M059J (cell line): ENCODE data around the gene RNF121. TPM values are rescaled to one million over a fixed set of nuclear protein-coding genes. Genes with fewer than 3 reads are reported as not detected.
A peak's percentile ranks its signal among the peaks of the same experiment; 100 is the strongest.
"Not testable (repeated sequence)": the region's sequence is repeated elsewhere in the genome, so short reads cannot be mapped to it uniquely, and the experiment has no call there.

Experiments used
- DNase-seq: peaks from one replicate; pipeline ENCODE4 v3.0.0-alpha.2; 2012; ENCODE audit warnings: low read depth
- total RNA-seq: library from RNA; depleted of rRNA; stranded (reverse); fragments of >200 nt; shearing (Covaris generic); gene quantifications from 2 replicates; pipeline ENCODE4 v1.2.3, GENCODE V29; 2014; rRNA removed

Gene RNF121
- total RNA-seq = 30.8 and 33.4 TPM in 2 replicates

DNA sequence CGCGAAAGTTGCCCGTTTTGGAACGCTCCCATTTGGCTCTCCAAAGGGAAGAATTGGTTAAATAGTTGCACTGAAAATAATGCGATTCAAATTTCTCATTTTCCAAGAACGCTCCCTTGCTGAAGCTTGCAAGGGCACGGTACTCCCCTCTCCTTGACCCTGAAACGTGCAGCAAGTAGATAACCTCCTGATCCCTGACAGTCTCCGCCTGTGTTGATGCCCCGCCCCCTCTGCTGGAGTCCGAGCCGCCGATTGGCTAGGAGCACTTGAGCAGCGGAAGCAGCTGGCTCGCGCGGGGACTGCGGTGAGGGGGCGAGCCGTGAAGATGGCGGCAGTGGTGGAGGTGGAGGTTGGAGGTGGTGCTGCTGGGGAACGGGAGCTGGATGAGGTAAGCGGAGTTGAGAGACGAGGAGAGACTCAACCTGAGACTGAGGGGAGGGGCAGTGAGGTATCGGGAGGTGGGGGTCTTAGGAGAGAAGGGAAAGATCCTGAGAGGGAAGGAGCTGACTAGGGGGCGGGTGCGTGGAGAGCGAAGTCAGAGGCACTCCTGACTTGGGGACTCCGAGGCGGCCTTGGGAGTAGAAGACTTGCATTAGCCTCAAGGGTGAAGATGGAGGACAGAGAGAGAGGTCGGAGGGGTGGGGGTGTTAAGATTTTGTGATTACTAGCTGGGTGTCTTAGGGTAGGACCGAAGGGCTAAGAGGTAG is at the start of gene RNF121:
TSS of gene RNF121 (plus strand) at position 310 of the 707 bp plus-strand sequence. CDS start at position 326, 16 bp downstream.
- peak; percentile 95 for DNase-seq

DNA sequence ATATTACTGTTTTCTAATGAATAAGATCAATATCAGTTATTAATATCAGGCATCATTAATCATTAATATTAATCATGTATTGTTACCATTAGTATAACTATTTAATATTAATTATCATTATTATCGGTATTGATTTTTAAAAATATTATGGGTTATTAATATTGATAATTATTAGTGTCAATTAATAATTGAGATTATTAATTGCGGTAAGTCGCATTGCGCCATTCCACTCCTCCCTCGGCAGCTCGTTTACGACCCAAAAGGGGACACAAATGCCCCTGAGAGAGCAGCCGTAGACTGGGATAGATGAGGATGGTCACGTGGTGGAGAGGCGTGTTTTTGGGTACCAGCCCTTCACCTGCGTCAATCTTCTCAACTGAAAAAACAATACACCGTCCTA is 43.0 kb upstream of the RNF121 start:
- DNase-seq = not testable (repeated sequence)

DNA sequence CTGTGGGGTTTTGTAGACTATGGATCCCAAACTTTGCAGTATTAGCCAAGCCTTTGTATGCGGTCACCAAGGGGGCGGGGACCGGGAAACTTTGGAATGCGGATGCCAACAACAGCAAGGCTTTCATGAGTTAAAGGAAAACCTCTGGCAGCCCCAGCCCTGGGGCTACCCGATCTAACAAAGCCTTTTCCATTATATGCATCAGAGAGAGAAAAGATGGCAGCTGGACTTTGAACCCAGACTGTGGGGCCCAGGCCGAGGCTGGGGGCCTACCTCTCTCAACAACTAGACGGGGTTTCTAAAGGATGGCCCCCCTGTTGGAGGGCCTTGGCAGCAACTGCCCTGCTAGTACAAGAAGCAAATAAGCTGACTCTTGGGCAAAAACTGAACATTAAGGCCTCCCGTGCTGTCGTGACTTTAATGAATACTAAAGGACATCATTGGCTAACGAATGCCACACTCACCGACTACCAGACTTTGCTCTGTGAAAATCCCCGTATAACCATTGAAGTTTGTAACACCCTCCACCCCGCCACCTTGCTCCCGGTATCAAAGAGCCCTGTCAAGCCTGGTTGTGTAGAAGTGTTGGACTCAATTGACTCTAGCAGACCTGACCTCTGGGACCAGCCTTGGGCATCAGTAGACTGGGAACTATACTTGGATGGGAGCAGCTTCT is 40.4 kb upstream of the RNF121 start:
- DNase-seq = peak; percentile 1

DNA sequence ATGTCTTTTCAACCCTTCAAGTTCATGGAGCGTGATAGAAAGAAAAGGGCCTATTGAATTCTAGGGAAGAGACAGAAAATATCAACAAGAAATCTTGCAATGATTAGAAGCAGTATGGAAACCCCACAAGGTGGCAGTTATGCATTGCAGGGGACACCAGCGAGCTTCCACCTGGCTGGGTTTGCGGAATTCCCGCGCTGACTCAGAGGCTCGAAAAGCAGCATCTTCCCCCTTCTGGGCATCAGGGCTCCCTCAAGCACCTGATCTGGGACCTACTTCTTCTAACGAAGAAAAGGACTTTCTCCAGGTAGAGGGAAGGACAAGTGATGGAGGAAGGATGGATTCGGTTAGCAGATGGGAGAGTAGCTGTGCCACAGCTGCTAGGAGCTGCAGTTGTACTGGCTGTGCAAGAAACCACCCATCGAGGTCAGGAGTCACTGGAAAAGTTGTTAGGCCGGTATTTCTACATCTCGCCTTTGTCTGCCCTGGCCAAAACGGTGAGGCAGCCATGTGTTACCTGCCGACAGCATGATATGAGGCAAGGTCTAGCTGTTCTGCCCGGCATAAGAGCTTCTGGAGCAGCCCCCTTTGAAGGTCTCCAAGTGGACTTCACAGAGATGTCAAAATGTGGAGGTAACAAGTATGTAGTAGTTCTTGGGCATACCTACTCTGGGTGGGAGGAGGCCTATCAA is 39.5 kb upstream of the RNF121 start:
- DNase-seq = not testable (repeated sequence)

DNA sequence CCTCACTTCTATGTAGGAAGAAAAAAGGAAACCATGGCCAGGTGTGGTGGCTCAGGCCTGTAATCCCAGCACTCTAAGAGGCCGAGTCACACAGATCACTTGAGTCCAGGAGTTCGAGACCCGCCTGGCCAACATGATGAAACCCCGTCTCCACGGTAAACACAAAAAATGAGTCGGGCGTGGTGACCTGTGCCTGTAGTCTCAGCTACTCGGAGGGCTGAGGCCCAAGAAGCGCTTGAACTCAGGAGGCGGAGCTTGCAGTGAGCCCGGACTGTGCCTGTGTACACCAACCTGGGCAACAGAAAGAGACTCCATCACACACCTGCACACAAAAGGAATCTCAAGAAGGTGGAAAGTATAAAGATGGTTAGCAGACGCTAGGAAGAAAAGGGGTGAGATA is 32.9 kb upstream of the RNF121 start:
- no peak for DNase-seq

DNA sequence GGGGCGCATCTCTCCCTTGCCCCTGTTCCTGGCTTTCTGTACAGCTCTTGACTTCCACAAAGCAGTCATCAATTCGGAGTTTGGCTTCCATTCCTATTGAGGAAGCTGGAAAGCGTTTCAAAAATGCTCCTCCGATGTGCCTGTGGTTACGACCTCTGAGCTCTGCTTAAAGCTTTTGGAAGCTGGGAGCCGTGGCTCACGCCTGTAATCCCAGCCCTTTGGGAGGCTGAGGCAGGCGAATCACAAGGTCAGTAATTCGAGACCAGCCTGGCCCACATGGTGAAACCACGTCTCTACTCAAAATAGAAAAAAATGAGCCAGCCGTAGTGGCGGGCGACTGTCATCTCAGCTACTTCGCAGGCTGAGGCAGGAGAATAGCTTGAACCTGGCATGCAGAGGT is 27.7 kb upstream of the RNF121 start:
- DNase-seq = peak; percentile 46

DNA sequence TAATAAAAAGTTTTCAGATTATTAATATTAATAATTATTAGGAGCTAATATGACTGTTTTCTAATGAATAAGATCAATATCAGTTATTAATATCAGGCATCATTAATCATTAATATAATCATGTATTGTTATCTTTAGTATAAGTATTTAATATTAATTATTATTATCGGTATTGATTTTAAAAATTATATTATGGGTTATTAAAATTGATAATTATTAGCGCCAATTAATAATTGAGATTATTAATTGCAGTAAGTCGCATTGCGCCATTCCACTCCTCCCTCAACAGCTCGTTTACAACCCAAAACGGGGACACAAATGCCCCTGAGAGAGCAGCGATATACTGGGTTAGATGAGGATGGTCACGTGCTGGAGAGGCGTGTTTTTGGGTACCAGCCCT is 20.6 kb upstream of the RNF121 start:
- no peak for DNase-seq

DNA sequence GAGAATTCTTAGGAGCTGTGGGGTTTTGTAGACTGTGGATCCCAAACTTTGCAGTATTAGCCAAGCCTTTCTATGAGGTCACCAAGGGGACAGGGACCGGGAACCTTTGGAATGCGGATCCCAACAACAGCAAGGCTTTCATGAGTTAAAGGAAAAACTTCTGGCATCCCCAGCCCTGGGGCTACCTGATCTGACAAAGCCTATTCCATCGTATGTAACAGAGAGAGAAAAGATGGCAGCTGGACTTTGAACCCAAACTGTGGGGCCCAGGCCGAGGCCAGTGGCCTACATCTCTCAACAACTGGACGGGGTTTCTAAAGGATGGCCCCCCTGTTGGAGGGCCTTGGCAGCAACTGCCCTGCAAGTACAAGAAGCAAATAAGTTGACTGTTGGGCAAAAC is 18.1 kb upstream of the RNF121 start:
- not testable (repeated sequence) for DNase-seq

DNA sequence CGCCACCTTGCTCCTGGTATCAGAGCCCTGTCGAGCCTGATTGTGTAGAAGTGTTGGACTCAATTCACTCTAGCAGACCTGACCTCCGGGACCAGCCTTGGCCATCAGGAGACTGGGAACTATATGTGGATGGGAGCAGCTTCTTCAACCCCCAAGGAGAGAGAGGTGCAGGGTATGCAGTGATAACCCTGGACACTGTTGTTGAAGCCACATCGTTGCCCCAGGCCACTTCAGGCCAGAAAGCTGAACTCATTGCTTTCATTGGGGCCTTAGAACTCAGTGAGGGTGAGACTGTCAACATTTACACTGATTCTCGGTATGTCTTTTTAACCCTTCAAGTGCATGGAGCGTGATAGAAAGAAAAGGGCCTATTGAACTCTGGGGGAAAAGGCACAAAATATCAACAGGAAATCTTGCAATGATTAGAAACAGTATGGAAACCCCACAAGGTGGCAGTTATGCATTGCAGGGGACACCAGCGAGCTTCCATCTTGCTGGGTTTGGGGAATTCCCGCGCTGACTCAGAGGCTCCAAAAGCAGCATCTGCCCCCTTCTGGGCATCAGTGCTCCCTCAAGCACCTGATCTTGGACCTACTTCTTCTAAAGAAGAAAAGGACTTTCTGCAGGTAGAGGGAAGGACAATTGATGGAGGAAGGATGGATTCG is 17.4 kb upstream of the RNF121 start:
- peak; percentile 11 for DNase-seq

DNA sequence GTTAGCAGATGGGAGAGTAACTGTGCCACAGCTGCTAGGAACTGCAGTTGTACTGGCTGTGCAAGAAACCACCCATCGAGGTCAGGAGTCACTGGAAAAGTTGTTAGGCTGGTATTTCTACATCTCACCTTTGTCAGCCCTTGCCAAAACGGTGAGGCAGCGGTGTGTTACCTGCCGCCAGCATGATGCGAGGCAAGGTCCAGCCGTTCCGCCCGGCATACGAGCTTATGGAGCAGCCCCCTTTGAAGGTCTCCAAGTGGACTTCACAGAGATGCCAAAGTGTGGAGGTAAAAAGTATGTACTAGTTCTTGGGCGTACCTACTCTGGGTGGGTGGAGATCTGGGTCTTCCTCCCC is 16.9 kb upstream of the RNF121 start:
- not testable (repeated sequence) for DNase-seq

DNA sequence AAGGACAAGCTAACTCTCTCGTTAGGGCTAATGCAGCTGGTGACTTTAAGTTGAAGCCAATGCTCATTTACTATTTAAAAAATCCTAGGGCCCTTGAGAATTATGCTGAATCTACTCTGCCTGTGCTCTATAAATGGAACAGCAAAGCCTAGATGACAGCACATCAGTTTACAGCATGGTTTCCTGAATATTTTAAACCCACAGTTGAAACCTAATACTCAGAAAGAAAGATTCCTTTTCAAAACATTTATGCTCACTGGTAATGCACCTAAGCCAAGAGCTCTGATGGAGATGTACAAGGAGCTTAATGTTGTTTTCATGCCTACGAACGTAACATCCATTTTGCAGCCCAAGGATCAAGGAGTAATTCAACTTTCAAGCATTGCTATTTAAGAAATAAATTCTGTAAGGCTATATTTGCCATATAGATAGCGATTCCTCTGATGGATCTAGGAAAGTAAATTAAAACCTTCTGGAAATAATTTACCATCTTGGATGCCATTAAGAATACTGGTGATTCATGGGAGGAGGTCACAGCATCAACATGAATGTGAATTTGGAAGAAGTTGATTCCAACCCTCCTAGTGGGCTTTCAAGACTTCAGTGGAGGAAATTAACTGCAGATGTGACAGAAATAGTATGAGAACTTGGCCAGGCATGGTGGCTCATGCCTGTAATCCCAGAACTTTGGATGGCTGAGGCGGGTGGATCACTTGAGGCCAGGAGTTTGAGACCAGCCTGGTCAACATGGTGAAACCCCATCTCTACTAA is 14.9 kb upstream of the RNF121 start:
- DNase-seq = no peak

DNA sequence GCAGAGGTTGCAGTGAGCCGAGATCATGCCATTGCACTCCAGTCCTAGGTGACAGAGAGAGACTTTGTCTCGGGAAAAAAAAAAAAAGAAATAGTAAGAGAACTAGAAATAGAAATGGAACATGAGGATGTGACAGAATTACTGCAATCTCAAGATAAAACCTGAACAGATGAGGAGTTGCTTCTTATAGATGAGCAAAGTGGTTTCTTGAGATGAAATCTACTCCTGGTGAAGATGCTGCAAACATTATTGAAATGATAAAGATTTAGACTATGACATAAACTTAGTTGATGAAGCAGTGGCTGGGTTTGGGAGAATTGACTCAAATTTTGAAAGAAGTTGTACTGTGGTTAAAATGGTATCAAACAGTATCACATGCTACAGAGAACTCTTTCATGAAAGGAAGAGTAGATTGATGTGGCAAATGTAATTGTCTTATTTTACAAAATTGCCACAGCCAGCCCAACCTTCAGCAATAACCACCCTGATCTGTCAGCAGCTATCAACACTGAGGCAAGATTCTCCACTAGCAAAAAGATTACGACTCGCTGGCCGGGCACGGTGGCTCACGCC is 14.1 kb upstream of the RNF121 start:
- DNase-seq = no peak

DNA sequence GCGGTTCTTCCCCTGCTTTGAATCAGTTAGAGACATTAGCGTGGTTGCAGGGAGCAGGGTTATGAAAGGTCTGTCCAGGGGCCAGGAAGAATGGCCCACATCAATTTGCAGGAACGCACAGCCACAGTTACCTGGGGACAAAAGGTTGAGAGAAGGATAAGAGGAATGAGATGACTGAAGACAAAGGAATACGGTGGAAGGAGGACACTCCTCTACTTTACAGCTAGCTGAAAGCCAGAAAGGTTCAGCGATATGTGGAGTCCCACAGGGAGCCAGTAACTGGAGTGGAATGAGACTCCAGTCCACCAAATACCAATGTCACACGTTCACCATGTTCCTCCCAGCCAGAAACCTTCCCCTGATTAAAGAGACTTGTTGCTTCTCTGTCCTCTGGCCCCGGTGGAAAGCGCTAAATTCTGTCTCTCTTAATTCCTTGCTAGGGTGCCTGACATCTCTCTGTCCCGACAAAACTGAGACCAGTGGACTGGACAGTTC is 11.2 kb upstream of the RNF121 start:
- no peak for DNase-seq

DNA sequence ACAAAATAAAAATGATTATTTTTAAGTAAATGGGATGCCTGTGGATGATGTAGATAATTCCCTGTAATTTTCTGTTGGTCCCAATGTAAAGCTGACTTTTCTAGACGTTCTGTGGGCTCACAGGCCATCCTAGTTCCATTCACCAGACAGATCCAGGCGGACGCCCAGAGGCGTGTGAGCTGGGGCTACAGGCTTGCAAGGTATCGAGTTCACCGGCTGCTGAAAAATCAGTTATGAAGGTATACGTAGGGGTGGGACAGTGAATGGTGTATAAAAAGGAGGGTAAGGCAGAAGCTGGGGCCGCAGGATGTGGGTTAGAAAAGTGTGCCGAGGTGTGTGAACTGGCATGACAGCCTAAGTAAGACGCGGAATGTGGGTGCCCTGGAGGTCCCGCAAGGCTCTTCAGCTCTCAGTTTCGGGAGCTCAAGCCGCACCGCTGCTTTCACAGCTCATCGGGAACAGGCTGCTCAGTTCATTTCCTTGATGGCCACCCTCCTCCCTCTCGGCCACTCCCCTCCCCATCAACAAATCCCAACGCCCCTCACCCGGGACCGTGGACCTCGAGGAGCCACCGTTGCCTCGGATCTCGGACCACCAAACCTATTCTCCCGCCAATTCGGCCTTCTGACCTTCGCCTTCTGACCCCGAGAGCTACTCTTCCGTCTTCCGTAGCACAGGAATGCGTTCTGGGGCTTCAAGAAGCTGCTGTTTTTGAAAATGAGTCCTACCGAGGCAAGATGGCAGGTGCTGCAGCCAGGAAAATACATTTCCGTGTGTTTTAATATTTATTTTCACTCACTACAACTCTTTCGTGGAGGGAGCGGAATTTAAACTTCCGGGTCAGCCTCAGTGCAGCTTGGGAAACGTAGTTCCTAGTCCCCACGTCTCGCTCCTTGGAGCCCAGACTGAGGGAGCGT is 768 bp upstream of the RNF121 start, which contains the start of gene XNDC1N:
TSS of gene XNDC1N (minus strand) at position 775 of the 917 bp plus-strand sequence. CDS start 5,241 bp downstream, outside the sequence.
- peak; percentile 90 for DNase-seq

DNA sequence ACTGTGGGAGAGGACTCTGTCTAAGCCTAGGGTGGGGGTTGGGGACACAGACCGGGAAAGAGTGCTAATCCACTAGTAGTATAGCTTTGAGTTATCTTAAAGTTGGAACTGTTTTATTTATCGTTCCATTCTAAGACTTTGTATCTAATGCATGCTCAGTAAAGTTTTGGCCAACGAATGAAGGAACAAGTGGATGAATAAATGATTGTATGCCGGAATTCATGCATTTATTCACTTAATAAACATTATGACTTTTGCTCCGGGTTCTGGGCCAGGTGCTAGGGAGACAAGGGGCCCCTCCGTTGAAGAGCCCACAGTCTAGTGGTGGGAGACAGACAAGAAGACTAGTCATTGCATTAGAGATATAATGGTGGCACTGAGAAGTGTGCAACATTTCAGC is 645 bp downstream of the RNF121 start:
- DNase-seq = no peak

DNA sequence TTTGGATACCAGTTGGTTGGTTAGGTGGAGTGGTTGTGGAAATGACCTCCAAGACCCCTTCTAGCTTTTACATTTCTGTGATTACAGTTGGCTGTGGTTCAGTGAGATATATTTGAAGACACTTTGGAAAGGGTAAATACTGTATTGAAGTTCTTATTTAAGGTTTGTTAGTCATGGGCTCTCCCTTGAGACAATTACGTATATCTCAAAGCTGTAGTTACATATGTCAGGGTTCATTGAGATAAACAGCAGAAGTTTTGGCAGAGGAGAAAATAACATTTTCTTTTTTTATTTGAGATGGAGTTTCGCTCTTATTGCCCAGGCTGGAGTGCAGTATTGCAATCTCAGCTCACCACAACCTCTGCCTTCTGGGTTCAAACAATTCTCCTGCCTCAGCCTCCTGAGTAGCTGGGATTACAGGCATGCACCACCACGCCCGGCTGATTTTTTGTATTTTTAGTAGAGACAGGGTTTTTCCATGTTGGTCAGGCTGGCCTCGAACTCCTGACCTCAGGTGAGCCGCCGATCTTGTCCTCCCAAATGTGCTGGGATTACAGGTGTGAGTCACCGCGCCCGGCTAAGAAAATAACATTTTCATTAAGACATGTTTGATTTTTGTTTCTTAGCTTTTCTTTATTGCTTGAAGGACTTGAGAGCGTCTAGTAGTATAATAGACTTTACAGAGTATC is 1.9 kb downstream of the RNF121 start:
- DNase-seq = no peak

DNA sequence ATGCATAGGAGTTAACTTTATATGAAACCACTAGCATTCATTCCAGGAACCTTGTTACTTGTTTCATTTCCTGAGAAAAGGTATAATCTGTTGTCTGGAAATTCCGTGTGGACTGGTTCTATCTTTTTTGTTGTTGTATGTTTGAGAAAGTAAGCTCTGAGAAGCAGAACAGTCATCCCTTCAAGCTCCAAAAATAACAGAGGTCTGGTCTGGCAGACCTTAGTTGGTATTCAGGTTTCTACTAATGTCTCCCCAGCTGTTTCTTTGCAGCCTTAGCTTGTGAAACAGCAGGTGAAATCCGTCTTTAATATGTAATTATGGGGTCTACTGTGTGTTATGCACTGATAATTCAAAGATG is 2.4 kb downstream of the RNF121 start:
- no peak for DNase-seq

DNA sequence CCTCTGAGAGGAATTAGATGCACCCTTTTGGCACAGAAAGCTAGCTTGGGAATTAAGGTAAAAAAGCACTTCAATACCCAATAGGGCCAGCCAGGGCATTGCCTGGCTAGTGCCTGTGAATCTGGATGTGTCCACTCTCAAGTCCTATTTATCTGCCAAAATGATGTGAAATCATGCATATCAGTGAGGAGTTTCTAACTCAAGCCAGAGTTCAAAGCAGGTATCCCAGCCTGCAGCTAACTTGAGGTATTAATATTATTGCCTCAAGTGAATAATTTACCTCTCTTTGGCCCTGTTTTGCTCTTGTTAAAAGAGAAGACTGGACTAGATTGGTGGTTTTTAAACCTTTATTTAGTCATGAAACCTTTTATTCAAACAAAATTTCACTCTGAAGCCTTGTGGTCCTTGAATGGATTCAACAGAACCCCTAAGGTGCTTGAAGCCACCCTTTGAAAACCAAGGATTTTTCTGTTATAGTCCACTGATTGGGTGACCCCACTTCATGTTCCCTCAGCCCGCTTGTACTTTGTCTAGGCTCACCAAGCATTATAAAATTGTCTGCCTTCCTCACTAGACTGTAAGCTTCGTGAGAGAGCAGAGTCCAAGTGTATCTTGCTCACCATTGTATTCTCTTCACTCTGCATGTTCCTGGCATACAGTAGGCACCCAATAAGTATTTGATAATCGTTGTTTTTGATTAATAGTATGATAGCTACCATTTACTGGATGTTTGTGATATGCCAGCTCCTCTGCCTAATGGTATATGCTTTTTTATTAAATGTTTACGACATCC is 4.5 kb downstream of the RNF121 start:
- DNase-seq = no peak
